H9 (cell line): Measurements from ENCODE around the gene LDLRAD4. TPM values are rescaled to one million over a fixed set of nuclear protein-coding genes. Genes with fewer than 3 reads are reported as not detected.

Experiments
- DNase-seq: peaks from one replicate; pipeline ENCODE4 v3.0.0-alpha.2; 2017
- H2AFZ ChIP-seq: one replicate; pipeline ENCODE4 v1.6.1; 2013; ENCODE audit warnings: mild to moderate bottlenecking, low read length, control low read depth, moderate library complexity
- H2AK5ac ChIP-seq: 2 replicates; pipeline ENCODE4 v1.6.1; 2013; ENCODE audit warnings: low read length, control low read depth, mixed read lengths; ENCODE audit not compliant: insufficient read length
- H2BK120ac ChIP-seq: one replicate; pipeline ENCODE4 v1.6.1; 2013; ENCODE audit warnings: low read depth, mild to moderate bottlenecking, low read length, control low read depth, inconsistent platforms; ENCODE audit not compliant: poor library complexity, severe bottlenecking
- H2BK12ac ChIP-seq: 2 replicates; pipeline ENCODE4 v1.6.1; 2013; ENCODE audit warnings: low read length, control low read depth, mixed read lengths, low read depth; ENCODE audit not compliant: insufficient read length
- H2BK15ac ChIP-seq: 2 replicates; pipeline ENCODE4 v1.6.1; 2013; ENCODE audit warnings: low read depth, low read length, control low read depth
- H2BK20ac ChIP-seq: one replicate; pipeline ENCODE4 v1.6.1; 2013; ENCODE audit warnings: low read depth, mild to moderate bottlenecking, low read length, control low read depth, inconsistent platforms; ENCODE audit not compliant: poor library complexity, severe bottlenecking
- H2BK5ac ChIP-seq: 2 replicates; pipeline ENCODE4 v1.6.1; 2013; ENCODE audit warnings: low read length, control low read depth, mixed read lengths; ENCODE audit not compliant: insufficient read length
- H3K14ac ChIP-seq: 2 replicates; pipeline ENCODE4 v1.6.1; 2013; ENCODE audit warnings: low read length, control low read depth; ENCODE audit not compliant: insufficient read depth
- H3K18ac ChIP-seq: 2 replicates; pipeline ENCODE4 v1.6.1; 2013; ENCODE audit warnings: low read depth, mild to moderate bottlenecking, mixed read lengths, low read length, control low read depth; ENCODE audit not compliant: insufficient read length
- H3K23ac ChIP-seq: 2 replicates; pipeline ENCODE4 v1.6.1; 2013; ENCODE audit warnings: low read length, control low read depth, mixed read lengths, low read depth; ENCODE audit not compliant: insufficient read length
- H3K23me2 ChIP-seq: 2 replicates; pipeline ENCODE4 v1.6.1; 2013; ENCODE audit warnings: low read depth, mild to moderate bottlenecking, mixed read lengths, low read length, control low read depth; ENCODE audit not compliant: insufficient read length, poor library complexity, severe bottlenecking
- H3K27ac ChIP-seq: 2 replicates; pipeline ENCODE4 v1.5.1; 2013; ENCODE audit warnings: low read length, control low read depth, mixed read lengths, low read depth; ENCODE audit not compliant: insufficient read length
- H3K27me3 ChIP-seq: 2 replicates; pipeline ENCODE4 v1.6.1; 2013; ENCODE audit warnings: low read length, control low read depth, inconsistent platforms; ENCODE audit not compliant: insufficient read depth
- H3K4ac ChIP-seq: 2 replicates; pipeline ENCODE4 v1.6.1; 2013; ENCODE audit warnings: low read depth, mild to moderate bottlenecking, control low read depth, inconsistent platforms, low read length, moderate library complexity
- H3K4me1 ChIP-seq: 2 replicates; pipeline ENCODE4 v1.6.1; 2013; ENCODE audit warnings: low read length, control low read depth, inconsistent platforms; ENCODE audit not compliant: insufficient read depth
- H3K4me2 ChIP-seq: 2 replicates; pipeline ENCODE4 v1.6.1; 2013; ENCODE audit warnings: low read length, control low read depth, mixed read lengths; ENCODE audit not compliant: insufficient read length, insufficient read depth
- H3K56ac ChIP-seq: 2 replicates; pipeline ENCODE4 v1.6.1; 2013; ENCODE audit warnings: low read depth, mild to moderate bottlenecking, mixed read lengths, low read length, control low read depth; ENCODE audit not compliant: insufficient read length
- H3K79me1 ChIP-seq: 2 replicates; pipeline ENCODE4 v1.6.1; 2013; ENCODE audit warnings: low read depth, mild to moderate bottlenecking, moderate library complexity, low read length, control low read depth, inconsistent platforms; ENCODE audit not compliant: insufficient read depth, poor library complexity, severe bottlenecking
- H3K79me2 ChIP-seq: 2 replicates; pipeline ENCODE4 v1.6.1; 2013; ENCODE audit warnings: low read length, control low read depth, inconsistent platforms; ENCODE audit not compliant: insufficient read depth
- H3K9ac ChIP-seq: 2 replicates; pipeline ENCODE4 v1.6.1; 2013; ENCODE audit warnings: low read length, control low read depth, mixed read lengths; ENCODE audit not compliant: insufficient read length; ENCODE audit errors: extremely low read depth
- H3K9me3 ChIP-seq: one replicate; pipeline ENCODE4 v1.6.1; 2013; ENCODE audit warnings: low read depth, low read length, inconsistent platforms; ENCODE audit not compliant: control insufficient read depth
- H3T11ph ChIP-seq: one replicate; pipeline ENCODE4 v1.6.1; 2013; ENCODE audit warnings: mild to moderate bottlenecking, low read length, control low read depth, inconsistent platforms
- H4K20me1 ChIP-seq: one replicate; pipeline ENCODE4 v1.6.1; 2013; ENCODE audit not compliant: control insufficient read depth, insufficient read length, insufficient read depth
- H4K5ac ChIP-seq: 2 replicates; pipeline ENCODE4 v1.6.1; 2013; ENCODE audit warnings: low read depth, mild to moderate bottlenecking, mixed read lengths, low read length, control low read depth; ENCODE audit not compliant: insufficient read length
- H4K8ac ChIP-seq: replicated peaks from 2 replicates; pipeline ENCODE4 v1.6.1; 2013; ENCODE audit warnings: low read length, control low read depth, mixed read lengths, low read depth; ENCODE audit not compliant: insufficient read length
- H4K91ac ChIP-seq: 2 replicates; pipeline ENCODE4 v1.6.1; 2013; ENCODE audit warnings: low read depth, mild to moderate bottlenecking, moderate library complexity, mixed read lengths, low read length, control low read depth; ENCODE audit not compliant: insufficient read length
- H3K27ac Mint-ChIP-seq, 3 experiments: 2 replicates in 2 of 3; 3 replicates in 1 of 3; pipeline ENCODE4 v1.8.0; 2020 to 2021; ENCODE audit warnings: mixed read lengths in 3 of 3, mild to moderate bottlenecking in 1 of 3, moderate library complexity in 1 of 3
- H3K27me3 Mint-ChIP-seq: 2 replicates; pipeline ENCODE4 v1.8.0; 2021; ENCODE audit warnings: low read depth, mild to moderate bottlenecking, moderate library complexity, mixed read lengths
- H3K36me3 Mint-ChIP-seq, 3 experiments: 2 replicates in 2 of 3; 3 replicates in 1 of 3; pipeline ENCODE4 v1.8.0; 2020 to 2021; ENCODE audit warnings: low read depth in 3 of 3, mixed read lengths in 3 of 3; ENCODE audit not compliant: insufficient read depth in 1 of 3
- H3K4me1 Mint-ChIP-seq, 2 experiments: 2 replicates each; pipeline ENCODE4 v1.8.0; 2020; ENCODE audit warnings: mixed read lengths in 2 of 2
- H3K4me3 Mint-ChIP-seq, 2 experiments: 2 replicates in 1 of 2; 3 replicates in 1 of 2; pipeline ENCODE4 v1.8.0; 2020 to 2021; ENCODE audit warnings: mild to moderate bottlenecking in 2 of 2, mixed read lengths in 2 of 2, moderate library complexity in 1 of 2
- H3K9me3 Mint-ChIP-seq, 2 experiments: 2 replicates in 1 of 2; 3 replicates in 1 of 2; pipeline ENCODE4 v1.8.0; 2020; ENCODE audit warnings: mild to moderate bottlenecking in 2 of 2, mixed read lengths in 2 of 2, moderate library complexity in 1 of 2
- WGBS: extraction: QIAGEN DNeasy Blood & Tissue Kit; methylation state at CpG from one replicate; pipeline ENCODE4 v1.1.7; 2013; ENCODE audit warnings: missing lambda C conversion rate, low lambda C conversion rate, mixed read lengths; ENCODE audit not compliant: insufficient read length; ENCODE audit errors: extremely low coverage; 5-methylcytosine and 5-hydroxymethylcytosine counted together
- total RNA-seq: library from RNA; stranded (reverse); gene quantifications from 2 replicates; pipeline ENCODE4 v1.2.1, GENCODE V29; 2021
- TF ChIP-seq, protein P1 (sequence below): fragments of 200-600 bp; sonication (generic); conservative IDR thresholded peaks from 3 replicates; pipeline ENCODE4 v1.8.0; 2021; ENCODE audit warnings: antibody characterized with exemption, mild to moderate bottlenecking

Gene LDLRAD4
- total RNA-seq, 1 experiment from 2014 or later, result 3.9 TPM

DNA sequence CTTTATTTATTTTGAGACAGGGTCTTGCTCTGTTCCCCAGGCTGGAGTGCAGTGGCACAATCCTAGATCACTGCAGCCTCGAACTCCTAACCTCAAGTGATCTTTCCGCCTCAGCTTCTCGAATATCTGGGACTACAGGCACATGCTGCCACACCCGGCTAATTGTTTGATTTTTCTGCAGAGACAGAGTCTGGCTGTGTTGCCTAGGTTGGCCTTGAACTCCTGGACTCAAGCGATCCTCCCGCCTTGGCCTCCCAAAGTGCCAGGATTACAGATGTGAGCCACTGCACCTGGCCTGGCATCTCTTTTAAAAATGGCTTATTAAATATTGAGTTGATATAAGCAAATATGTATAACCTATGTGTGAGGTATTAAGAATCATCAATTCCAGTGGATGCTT is 298.3 kb downstream of the LDLRAD4 start:
- Mint-ChIP-seq H3K4me3 (no peak overlapping the region), H3K27me3 (no peaks in the 10 kb centered on the region), H3K27ac (no peak overlapping the region), H3K4me1 (peaks cover 4 to 13% of the 10 kb centered on the region in 2 experiments; a peak in 3 of 4 replicates), H3K36me3 (peaks cover 0 to 3% (median 0%) of the 10 kb centered on the region in 3 experiments; a peak in 1 of 7 replicates), H3K9me3 (peaks cover 0 to 4% of the 10 kb centered on the region in 2 experiments; a peak in 2 of 5 replicates)
- no peak overlapping the region for H2BK5ac ChIP-seq
- no peak overlapping the region for H2BK12ac ChIP-seq
- H2AK5ac ChIP-seq, result no peak overlapping the region
- H3K79me2 ChIP-seq, result no peaks in the 10 kb centered on the region
- H3K18ac ChIP-seq, result no peak overlapping the region
- no CpG with 5 or more reads among the region's 6 CpGs for WGBS
- H4K5ac ChIP-seq, result no peak overlapping the region
- no peaks in the 10 kb centered on the region for H3K79me1 ChIP-seq
- H3T11ph ChIP-seq, result no peak overlapping the region
- H3K4ac ChIP-seq, result no peak overlapping the region
- H4K20me1 ChIP-seq, result no peaks in the 10 kb centered on the region
- H3K23me2 ChIP-seq, result no peaks in the 10 kb centered on the region
- no peak overlapping the region for H4K91ac ChIP-seq
- no peaks in the 10 kb centered on the region for H3K4me1 ChIP-seq
- H2AFZ ChIP-seq, result no peak overlapping the region
- no peaks in the 10 kb centered on the region for H3K27me3 ChIP-seq
- H3K14ac ChIP-seq, result no peak overlapping the region
- no peak overlapping the region for H2BK15ac ChIP-seq
- H3K27ac ChIP-seq, result no peak overlapping the region
- DNase-seq, result no peak
- no peak overlapping the region for H2BK20ac ChIP-seq
- no peaks in the 10 kb centered on the region for H3K9me3 ChIP-seq
- no peak overlapping the region for H2BK120ac ChIP-seq
- H4K8ac ChIP-seq, result no peak overlapping the region
- TF ChIP-seq, protein P1, sequence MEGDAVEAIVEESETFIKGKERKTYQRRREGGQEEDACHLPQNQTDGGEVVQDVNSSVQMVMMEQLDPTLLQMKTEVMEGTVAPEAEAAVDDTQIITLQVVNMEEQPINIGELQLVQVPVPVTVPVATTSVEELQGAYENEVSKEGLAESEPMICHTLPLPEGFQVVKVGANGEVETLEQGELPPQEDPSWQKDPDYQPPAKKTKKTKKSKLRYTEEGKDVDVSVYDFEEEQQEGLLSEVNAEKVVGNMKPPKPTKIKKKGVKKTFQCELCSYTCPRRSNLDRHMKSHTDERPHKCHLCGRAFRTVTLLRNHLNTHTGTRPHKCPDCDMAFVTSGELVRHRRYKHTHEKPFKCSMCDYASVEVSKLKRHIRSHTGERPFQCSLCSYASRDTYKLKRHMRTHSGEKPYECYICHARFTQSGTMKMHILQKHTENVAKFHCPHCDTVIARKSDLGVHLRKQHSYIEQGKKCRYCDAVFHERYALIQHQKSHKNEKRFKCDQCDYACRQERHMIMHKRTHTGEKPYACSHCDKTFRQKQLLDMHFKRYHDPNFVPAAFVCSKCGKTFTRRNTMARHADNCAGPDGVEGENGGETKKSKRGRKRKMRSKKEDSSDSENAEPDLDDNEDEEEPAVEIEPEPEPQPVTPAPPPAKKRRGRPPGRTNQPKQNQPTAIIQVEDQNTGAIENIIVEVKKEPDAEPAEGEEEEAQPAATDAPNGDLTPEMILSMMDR, result no peak
- no peak overlapping the region for H3K23ac ChIP-seq
- no peak overlapping the region for H3K9ac ChIP-seq
- no peak overlapping the region for H3K4me2 ChIP-seq
- H3K56ac ChIP-seq, result no peak overlapping the region
